ENCODE measurements around the gene DLK1. TPM values are rescaled to one million over a fixed set of nuclear protein-coding genes. Genes with fewer than 3 reads are reported as not detected.

DLK1 gene
- total RNA-seq, 1 experiment from 2014 or later, result 3.3 TPM

GRCh38 chr14:100777366-100777817, 50.7 kb downstream of the DLK1 start:
- CTCF ChIA-PET, result no interaction called here
- DNase-seq (ENCODE audit: low spot score), result no peak
- H3K27me3 Mint-ChIP-seq (ENCODE audit: low read depth), result no peaks in the 10 kb centered on the region; the same call in 1 of the 2 replicates

More at GRCh38 chr14:100777366-100777817, 50.7 kb downstream of the DLK1 start:
- Mint-ChIP-seq H3K27ac (peak overlapping the region; percentile 15; the same call in 1 of the 2 replicates), H3K4me1 (no peaks in the 10 kb centered on the region), H3K4me3 (no peak overlapping the region), H3K9me3 (no peaks in the 10 kb centered on the region), H3K36me3 (no peaks in the 10 kb centered on the region)
- POLR2A ChIA-PET, result interaction anchor here (0.5 kb wide), 1 partner anchor 77 kb away, joined by 7 read pairs; no protein-coding TSS in a partner anchor
- no peak for ATAC-seq
- TF ChIP-seq, protein P1, sequence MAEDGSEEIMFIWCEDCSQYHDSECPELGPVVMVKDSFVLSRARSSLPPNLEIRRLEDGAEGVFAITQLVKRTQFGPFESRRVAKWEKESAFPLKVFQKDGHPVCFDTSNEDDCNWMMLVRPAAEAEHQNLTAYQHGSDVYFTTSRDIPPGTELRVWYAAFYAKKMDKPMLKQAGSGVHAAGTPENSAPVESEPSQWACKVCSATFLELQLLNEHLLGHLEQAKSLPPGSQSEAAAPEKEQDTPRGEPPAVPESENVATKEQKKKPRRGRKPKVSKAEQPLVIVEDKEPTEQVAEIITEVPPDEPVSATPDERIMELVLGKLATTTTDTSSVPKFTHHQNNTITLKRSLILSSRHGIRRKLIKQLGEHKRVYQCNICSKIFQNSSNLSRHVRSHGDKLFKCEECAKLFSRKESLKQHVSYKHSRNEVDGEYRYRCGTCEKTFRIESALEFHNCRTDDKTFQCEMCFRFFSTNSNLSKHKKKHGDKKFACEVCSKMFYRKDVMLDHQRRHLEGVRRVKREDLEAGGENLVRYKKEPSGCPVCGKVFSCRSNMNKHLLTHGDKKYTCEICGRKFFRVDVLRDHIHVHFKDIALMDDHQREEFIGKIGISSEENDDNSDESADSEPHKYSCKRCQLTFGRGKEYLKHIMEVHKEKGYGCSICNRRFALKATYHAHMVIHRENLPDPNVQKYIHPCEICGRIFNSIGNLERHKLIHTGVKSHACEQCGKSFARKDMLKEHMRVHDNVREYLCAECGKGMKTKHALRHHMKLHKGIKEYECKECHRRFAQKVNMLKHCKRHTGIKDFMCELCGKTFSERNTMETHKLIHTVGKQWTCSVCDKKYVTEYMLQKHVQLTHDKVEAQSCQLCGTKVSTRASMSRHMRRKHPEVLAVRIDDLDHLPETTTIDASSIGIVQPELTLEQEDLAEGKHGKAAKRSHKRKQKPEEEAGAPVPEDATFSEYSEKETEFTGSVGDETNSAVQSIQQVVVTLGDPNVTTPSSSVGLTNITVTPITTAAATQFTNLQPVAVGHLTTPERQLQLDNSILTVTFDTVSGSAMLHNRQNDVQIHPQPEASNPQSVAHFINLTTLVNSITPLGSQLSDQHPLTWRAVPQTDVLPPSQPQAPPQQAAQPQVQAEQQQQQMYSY (CRISPR knock-in tag; IDR thresholded peaks at IDR 0.05), result no peak
- no peak for TF ChIP-seq SOX15 (CRISPR knock-in tag; IDR thresholded peaks at IDR 0.05)
- no peak for TF ChIP-seq HMGXB4 (CRISPR knock-in tag; IDR thresholded peaks at IDR 0.05)
- TF ChIP-seq ZNF263 (CRISPR knock-in tag; IDR thresholded peaks at IDR 0.05; ENCODE audit: low read depth), result no peak
- no peak for TF ChIP-seq MXD4 (CRISPR knock-in tag; IDR thresholded peaks at IDR 0.05; ENCODE audit: borderline replicate concordance)
- no peak for TF ChIP-seq E2F1 (CRISPR knock-in tag; IDR thresholded peaks at IDR 0.05)
- TF ChIP-seq, protein P2, sequence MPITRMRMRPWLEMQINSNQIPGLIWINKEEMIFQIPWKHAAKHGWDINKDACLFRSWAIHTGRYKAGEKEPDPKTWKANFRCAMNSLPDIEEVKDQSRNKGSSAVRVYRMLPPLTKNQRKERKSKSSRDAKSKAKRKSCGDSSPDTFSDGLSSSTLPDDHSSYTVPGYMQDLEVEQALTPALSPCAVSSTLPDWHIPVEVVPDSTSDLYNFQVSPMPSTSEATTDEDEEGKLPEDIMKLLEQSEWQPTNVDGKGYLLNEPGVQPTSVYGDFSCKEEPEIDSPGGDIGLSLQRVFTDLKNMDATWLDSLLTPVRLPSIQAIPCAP (CRISPR knock-in tag; IDR thresholded peaks at IDR 0.05), result no peak
- TF ChIP-seq, protein P3, sequence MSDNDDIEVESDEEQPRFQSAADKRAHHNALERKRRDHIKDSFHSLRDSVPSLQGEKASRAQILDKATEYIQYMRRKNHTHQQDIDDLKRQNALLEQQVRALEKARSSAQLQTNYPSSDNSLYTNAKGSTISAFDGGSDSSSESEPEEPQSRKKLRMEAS (CRISPR knock-in tag; IDR thresholded peaks at IDR 0.05), result no peak
- TF ChIP-seq, protein P4, sequence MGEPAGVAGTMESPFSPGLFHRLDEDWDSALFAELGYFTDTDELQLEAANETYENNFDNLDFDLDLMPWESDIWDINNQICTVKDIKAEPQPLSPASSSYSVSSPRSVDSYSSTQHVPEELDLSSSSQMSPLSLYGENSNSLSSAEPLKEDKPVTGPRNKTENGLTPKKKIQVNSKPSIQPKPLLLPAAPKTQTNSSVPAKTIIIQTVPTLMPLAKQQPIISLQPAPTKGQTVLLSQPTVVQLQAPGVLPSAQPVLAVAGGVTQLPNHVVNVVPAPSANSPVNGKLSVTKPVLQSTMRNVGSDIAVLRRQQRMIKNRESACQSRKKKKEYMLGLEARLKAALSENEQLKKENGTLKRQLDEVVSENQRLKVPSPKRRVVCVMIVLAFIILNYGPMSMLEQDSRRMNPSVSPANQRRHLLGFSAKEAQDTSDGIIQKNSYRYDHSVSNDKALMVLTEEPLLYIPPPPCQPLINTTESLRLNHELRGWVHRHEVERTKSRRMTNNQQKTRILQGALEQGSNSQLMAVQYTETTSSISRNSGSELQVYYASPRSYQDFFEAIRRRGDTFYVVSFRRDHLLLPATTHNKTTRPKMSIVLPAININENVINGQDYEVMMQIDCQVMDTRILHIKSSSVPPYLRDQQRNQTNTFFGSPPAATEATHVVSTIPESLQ (CRISPR knock-in tag; IDR thresholded peaks at IDR 0.05), result no peak
- no peak for TF ChIP-seq SMAD4 (CRISPR knock-in tag; IDR thresholded peaks at IDR 0.05)
- TF ChIP-seq IRF2 (CRISPR knock-in tag; IDR thresholded peaks at IDR 0.05; ENCODE audit: borderline replicate concordance, low read depth), result no peak
- TF ChIP-seq ZNF532 (CRISPR knock-in tag; IDR thresholded peaks at IDR 0.05; ENCODE audit: borderline replicate concordance), result no peak
- no peak for TF ChIP-seq ZSCAN18 (CRISPR knock-in tag; IDR thresholded peaks at IDR 0.05)
- no peak for TF ChIP-seq OVOL2 (CRISPR knock-in tag; IDR thresholded peaks at IDR 0.05; ENCODE audit: borderline replicate concordance)
